Activated T-helper 1 cell treated with anti-CD3 and anti-CD28 coated beads, Interleukin-12 subunit alpha, Interleukin-12 subunit beta, Interleukin-2, Interleukin-4 antibody, amounts not matched to agents 30 ng/mL and 10 ng/mL and 1 ng/mL, durations not matched to agents 14 hours and 24 hours and 36 hours (primary cell): ENCODE results near the gene SPOP. TPM values are rescaled to one million over a fixed set of nuclear protein-coding genes. Genes with fewer than 3 reads are reported as not detected.
"Not testable (repeated sequence)": the region's sequence is repeated elsewhere in the genome, so short reads cannot be mapped to it uniquely, and the experiment has no call there.

Experiments used
- DNase-seq: peaks from one replicate; pipeline ENCODE4 v3.0.0; 2021; ENCODE audit warnings: low spot score
- H3K27ac Mint-ChIP-seq: one replicate; pipeline ENCODE4 v1.8.0; 2021; ENCODE audit warnings: mild to moderate bottlenecking, mixed read lengths
- H3K27me3 Mint-ChIP-seq: one replicate; pipeline ENCODE4 v1.8.0; 2022; ENCODE audit warnings: mild to moderate bottlenecking, moderate library complexity, mixed read lengths; ENCODE audit not compliant: insufficient read depth
- H3K36me3 Mint-ChIP-seq: one replicate; pipeline ENCODE4 v1.8.0; 2021; ENCODE audit warnings: low read depth, mixed read lengths
- H3K4me1 Mint-ChIP-seq: one replicate; pipeline ENCODE4 v1.8.0; 2021; ENCODE audit warnings: low read depth, mixed read lengths
- H3K4me3 Mint-ChIP-seq: one replicate; pipeline ENCODE4 v1.8.0; 2021; ENCODE audit warnings: mild to moderate bottlenecking, moderate library complexity, mixed read lengths
- H3K9me3 Mint-ChIP-seq: one replicate; pipeline ENCODE4 v1.8.0; 2021; ENCODE audit warnings: mixed read lengths
- intact Hi-C: fragments of 100-400 bp; cut with micrococcal nuclease; formaldehyde crosslinking; loops from one replicate; pipeline ENCODE4 v1.15.1; 2024
- total RNA-seq: library from RNA; stranded (reverse); gene quantifications from 2 replicates; pipeline ENCODE4 v1.2.3, GENCODE V29; 2022

The SPOP gene
- total RNA-seq, 1 donor from 2014 or later = 61.9 TPM

- Mint-ChIP-seq H3K4me3 (no peak overlapping the region), H3K4me1 (peaks cover 24% of the 10 kb centered on the region), H3K9me3 (no peaks in the 10 kb centered on the region), H3K27me3 (no peaks in the 10 kb centered on the region), H3K36me3 (peaks cover 10% of the 10 kb centered on the region), H3K27ac (no peak overlapping the region)
- intact Hi-C loops = no loop called here
- no peak for DNase-seq
Observed at GRCh38 chr17:49670002-49670401, 7.9 kb downstream of the SPOP start.

DNA sequence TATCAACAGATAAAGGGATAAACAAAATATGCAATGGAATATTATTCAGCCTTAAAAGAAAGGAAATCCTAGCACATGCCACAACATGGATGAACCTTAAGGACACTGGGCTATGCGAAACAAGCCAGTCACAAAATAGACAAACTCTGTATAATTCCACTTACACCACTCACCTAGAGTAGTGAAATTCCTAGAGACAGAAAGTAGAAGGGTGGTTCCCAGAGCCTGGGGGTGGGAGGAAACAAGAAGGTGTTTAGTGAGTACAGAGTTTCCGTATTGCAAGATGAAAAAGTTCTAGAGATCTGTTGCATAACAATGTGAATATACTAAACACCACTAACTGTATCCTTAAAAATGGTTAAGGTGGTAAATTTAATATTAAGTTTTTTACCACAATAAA lies 10.0 kb downstream of the SPOP start:
- Mint-ChIP-seq H3K27ac (no peak overlapping the region), H3K4me1 (peaks cover 19% of the 10 kb centered on the region), H3K9me3 (no peaks in the 10 kb centered on the region), H3K36me3 (peaks cover 8% of the 10 kb centered on the region), H3K27me3 (no peaks in the 10 kb centered on the region), H3K4me3 (no peak overlapping the region)
- no peak for DNase-seq
- intact Hi-C loops = no loop called here

DNA sequence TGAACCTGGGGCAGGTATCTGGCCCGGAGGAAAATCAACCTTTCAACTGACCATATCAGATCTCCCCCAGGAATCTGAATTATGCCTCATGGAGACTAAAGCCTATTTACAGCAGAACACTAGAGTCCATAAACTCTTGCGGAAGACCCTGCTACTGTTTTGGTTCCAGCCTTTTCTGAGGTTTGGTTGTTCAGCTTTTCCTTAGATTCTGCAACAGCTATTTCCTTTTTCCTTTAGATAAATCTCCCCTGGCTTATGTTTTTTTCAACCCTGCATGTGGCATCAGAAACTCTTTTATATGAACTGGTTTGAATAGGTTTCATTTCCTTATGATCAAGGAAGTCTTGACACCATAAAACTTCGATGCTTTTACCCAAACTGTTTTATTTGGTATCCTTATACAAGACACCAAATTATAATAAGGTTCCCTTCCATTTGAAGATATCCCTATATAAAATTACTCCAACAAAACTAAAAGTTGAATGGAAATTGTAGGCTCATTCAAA lies 13.1 kb downstream of the SPOP start:
- Mint-ChIP-seq H3K27me3 (no peaks in the 10 kb centered on the region), H3K27ac (no peak overlapping the region), H3K36me3 (peaks cover 16% of the 10 kb centered on the region), H3K4me3 (no peak overlapping the region), H3K9me3 (no peaks in the 10 kb centered on the region), H3K4me1 (peaks cover 25% of the 10 kb centered on the region)
- intact Hi-C loops = no loop called here
- no peak for DNase-seq

- no peak overlapping the region for H3K4me3 Mint-ChIP-seq
- H3K4me1 Mint-ChIP-seq = peaks cover 23% of the 10 kb centered on the region
- DNase-seq = no peak
- H3K27ac Mint-ChIP-seq = no peak overlapping the region
- H3K9me3 Mint-ChIP-seq = no peaks in the 10 kb centered on the region
- intact Hi-C loops = no loop called here
- no peaks in the 10 kb centered on the region for H3K27me3 Mint-ChIP-seq
- H3K36me3 Mint-ChIP-seq = peaks cover 27% of the 10 kb centered on the region
Observed at GRCh38 chr17:49659661-49660382, 18.1 kb downstream of the SPOP start.

GRCh38 chr17:49656247-49656646 lies 21.6 kb downstream of the SPOP start:
- H3K4me1 Mint-ChIP-seq = peaks cover 22% of the 10 kb centered on the region
- intact Hi-C loops = no loop called here

GRCh38 chr17:49647256-49647585 lies 30.7 kb downstream of the SPOP start:
- peaks cover 2% of the 10 kb centered on the region for H3K36me3 Mint-ChIP-seq
- no peak for DNase-seq
- peaks cover 44% of the 10 kb centered on the region for H3K4me1 Mint-ChIP-seq
- H3K27ac Mint-ChIP-seq = no peak overlapping the region
- H3K4me3 Mint-ChIP-seq = no peak overlapping the region
- intact Hi-C loops = no loop called here
- H3K9me3 Mint-ChIP-seq = no peaks in the 10 kb centered on the region
- no peaks in the 10 kb centered on the region for H3K27me3 Mint-ChIP-seq

More at GRCh38 chr17:49656247-49656646, 21.6 kb downstream of the SPOP start:
- Mint-ChIP-seq H3K36me3 (peaks cover 17% of the 10 kb centered on the region), H3K27ac (no peak overlapping the region), H3K27me3 (no peaks in the 10 kb centered on the region), H3K4me3 (no peak overlapping the region), H3K9me3 (no peaks in the 10 kb centered on the region)
- DNase-seq = no peak

- Mint-ChIP-seq H3K27me3 (no peaks in the 10 kb centered on the region), H3K9me3 (no peaks in the 10 kb centered on the region), H3K36me3 (peaks cover 2% of the 10 kb centered on the region), H3K27ac (peak overlapping the region; percentile 67), H3K4me3 (peak overlapping the region; percentile 30), H3K4me1 (peaks cover 44% of the 10 kb centered on the region)
- peak; percentile 22 for DNase-seq
- intact Hi-C loops = loop anchor here (1.0 kb wide), 2 partner anchors 31 to 50 kb away; no protein-coding TSS in a partner anchor
Observed at GRCh38 chr17:49646391-49647255, 31.3 kb downstream of the SPOP start.

GRCh38 chr17:49646056-49646390 lies 31.9 kb downstream of the SPOP start:
- peak overlapping the region; percentile 67 for H3K27ac Mint-ChIP-seq
- peaks cover 39% of the 10 kb centered on the region for H3K4me1 Mint-ChIP-seq
- H3K4me3 Mint-ChIP-seq, H3K27me3 Mint-ChIP-seq, DNase-seq, H3K36me3 Mint-ChIP-seq, H3K9me3 Mint-ChIP-seq: not testable (repeated sequence)
- intact Hi-C loops = loop anchor here (1.0 kb wide), 2 partner anchors 31 to 50 kb away; no protein-coding TSS in a partner anchor

DNA sequence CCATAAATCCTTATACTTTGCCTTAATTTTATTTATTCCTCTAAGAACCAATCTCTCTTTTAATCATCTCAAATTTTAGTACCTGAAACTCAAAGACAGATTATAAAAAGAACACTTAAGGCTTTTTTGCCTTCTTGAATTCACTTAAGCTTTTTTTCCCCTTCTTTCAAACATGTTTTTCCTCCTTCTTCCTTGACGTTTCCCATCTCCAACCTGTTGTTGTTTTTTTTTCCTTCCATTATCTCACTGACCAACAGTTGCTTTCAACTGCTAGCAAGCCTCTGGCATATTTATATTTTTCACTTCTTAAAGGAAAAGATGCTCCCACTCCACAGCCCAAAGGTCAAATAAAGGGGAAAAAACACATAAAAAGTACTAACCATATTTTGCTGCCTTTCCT lies 32.2 kb downstream of the SPOP start:
- Mint-ChIP-seq H3K36me3 (peaks cover 6% of the 10 kb centered on the region), H3K9me3 (peaks cover 2% of the 10 kb centered on the region), H3K27ac (no peak overlapping the region), H3K27me3 (no peaks in the 10 kb centered on the region), H3K4me1 (peaks cover 38% of the 10 kb centered on the region), H3K4me3 (no peak overlapping the region)
- intact Hi-C loops = loop anchor here (1.0 kb wide), 2 partner anchors 32 to 51 kb away; no protein-coding TSS in a partner anchor
- DNase-seq = no peak

DNA sequence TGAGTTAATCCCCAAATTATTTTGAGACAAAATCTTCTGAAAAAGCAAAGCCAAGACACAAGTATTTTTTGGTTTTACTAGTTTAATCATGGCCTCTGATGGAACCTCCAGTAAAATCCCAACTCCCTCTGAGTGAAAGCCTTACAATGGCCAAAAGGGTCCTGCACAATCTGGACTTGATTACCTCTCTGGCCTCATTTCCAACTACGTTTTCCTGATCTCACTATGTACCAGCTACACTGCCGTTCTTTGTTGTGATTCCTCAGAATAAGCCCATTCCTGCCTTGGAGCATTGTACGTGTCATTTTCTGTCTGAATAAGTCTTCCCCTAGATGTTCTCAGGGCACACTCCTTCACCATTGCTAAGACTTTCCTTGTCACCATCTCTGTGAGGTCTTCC lies 37.3 kb downstream of the SPOP start:
- Mint-ChIP-seq H3K36me3 (peaks cover 12% of the 10 kb centered on the region), H3K4me3 (no peak overlapping the region), H3K27me3 (no peaks in the 10 kb centered on the region), H3K27ac (no peak overlapping the region), H3K4me1 (peaks cover 11% of the 10 kb centered on the region), H3K9me3 (peaks cover 3% of the 10 kb centered on the region)
- DNase-seq = no peak
- intact Hi-C loops = no loop called here

DNA sequence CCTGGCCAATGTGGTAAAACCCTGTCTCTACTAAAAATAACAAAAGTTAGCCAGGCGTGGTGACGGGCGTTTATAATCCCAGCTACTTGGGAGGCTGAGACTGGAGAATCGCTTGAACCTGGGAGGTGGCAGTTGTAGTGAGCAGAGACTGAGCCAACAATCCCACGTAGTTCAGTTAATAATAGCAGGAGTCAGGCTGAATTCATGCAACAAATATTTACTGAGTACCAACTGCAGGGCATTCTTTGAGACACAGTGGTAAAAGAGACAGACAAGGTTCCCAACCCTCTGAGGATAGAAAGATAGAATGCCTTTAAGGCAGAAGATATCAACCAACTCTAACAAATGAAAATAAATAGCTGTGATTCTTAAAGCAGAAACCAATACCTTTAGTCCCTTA lies 39.1 kb downstream of the SPOP start:
- DNase-seq = no peak
- Mint-ChIP-seq H3K4me3 (no peak overlapping the region), H3K36me3 (peaks cover 12% of the 10 kb centered on the region), H3K27ac (no peak overlapping the region), H3K27me3 (no peaks in the 10 kb centered on the region), H3K9me3 (peaks cover 3% of the 10 kb centered on the region), H3K4me1 (no peaks in the 10 kb centered on the region)
- intact Hi-C loops = no loop called here

- no peaks in the 10 kb centered on the region for H3K27me3 Mint-ChIP-seq
- H3K4me3 Mint-ChIP-seq = no peak overlapping the region
- H3K36me3 Mint-ChIP-seq = peaks cover 12% of the 10 kb centered on the region
- intact Hi-C loops = no loop called here
- H3K27ac Mint-ChIP-seq = no peak overlapping the region
- no peaks in the 10 kb centered on the region for H3K4me1 Mint-ChIP-seq
- peaks cover 3% of the 10 kb centered on the region for H3K9me3 Mint-ChIP-seq
- DNase-seq = no peak
Observed at GRCh38 chr17:49637739-49638138, 40.2 kb downstream of the SPOP start.

DNA sequence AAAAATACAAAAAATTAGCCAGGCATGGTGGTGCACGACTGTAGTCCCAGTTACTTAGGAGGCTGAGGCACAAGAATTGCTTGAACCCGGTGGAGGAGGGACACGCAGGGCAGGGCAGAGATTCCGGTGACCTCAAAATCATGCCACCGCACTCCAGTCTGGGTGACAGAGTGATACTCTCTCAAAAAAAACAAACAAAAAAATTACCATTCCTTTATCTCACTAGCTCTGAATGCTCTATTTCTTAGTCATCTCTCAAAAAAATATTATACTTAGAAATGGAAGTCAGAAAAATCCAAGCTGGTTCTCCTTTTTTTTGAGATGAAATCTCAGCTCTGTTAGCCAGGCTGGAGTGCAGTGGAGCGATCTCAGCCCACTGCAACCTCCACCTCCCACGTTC lies 40.8 kb downstream of the SPOP start:
- peaks cover 12% of the 10 kb centered on the region for H3K36me3 Mint-ChIP-seq
- no peaks in the 10 kb centered on the region for H3K4me1 Mint-ChIP-seq
- no peak overlapping the region for H3K27ac Mint-ChIP-seq
- no peaks in the 10 kb centered on the region for H3K27me3 Mint-ChIP-seq
- H3K9me3 Mint-ChIP-seq = peaks cover 3% of the 10 kb centered on the region
- no peak overlapping the region for H3K4me3 Mint-ChIP-seq
- intact Hi-C loops = no loop called here
- DNase-seq = no peak
